Measurements from ENCODE around the gene MYO3A.
"Not testable (repeated sequence)": the region's sequence is repeated elsewhere in the genome, so short reads cannot be mapped to it uniquely, and the experiment has no call there.

MYO3A gene

GRCh38 chr10:26000971-26001370 lies 66.9 kb downstream of the MYO3A start:
- H3K4me3 ChIP-seq (ENCODE audit: low read depth, low read length), result no peak overlapping the region
- no peak for DNase-seq (ENCODE audit: low read depth)
- no peak for TF ChIP-seq CTCF (IDR thresholded peaks at IDR 0.05; ENCODE audit: control insufficient read depth, extremely low read depth, insufficient read depth)

- not testable (repeated sequence) for DNase-seq (ENCODE audit: low read depth); H3K4me3 ChIP-seq (ENCODE audit: low read depth, low read length)
Measured at GRCh38 chr10:26002466-26002865, 68.4 kb downstream of the MYO3A start.

GRCh38 chr10:26015092-26015491 lies 81.1 kb downstream of the MYO3A start:
- no peak for TF ChIP-seq CTCF (IDR thresholded peaks at IDR 0.05; ENCODE audit: control insufficient read depth, extremely low read depth, insufficient read depth)

GRCh38 chr10:26022831-26023230 lies 88.8 kb downstream of the MYO3A start:
- DNase-seq (ENCODE audit: low read depth), result no peak
- TF ChIP-seq CTCF (IDR thresholded peaks at IDR 0.05; ENCODE audit: control insufficient read depth, extremely low read depth, insufficient read depth), result no peak

More at GRCh38 chr10:26015092-26015491, 81.1 kb downstream of the MYO3A start:
- no peak for DNase-seq (ENCODE audit: low read depth)
- H3K4me3 ChIP-seq (ENCODE audit: low read depth, low read length), result no peak overlapping the region

GRCh38 chr10:26024303-26024702 lies 90.3 kb downstream of the MYO3A start:
- no peak overlapping the region for H3K4me3 ChIP-seq (ENCODE audit: low read depth, low read length)
- no peak for TF ChIP-seq CTCF (IDR thresholded peaks at IDR 0.05; ENCODE audit: control insufficient read depth, extremely low read depth, insufficient read depth)
- no peak for DNase-seq (ENCODE audit: low read depth)

More at GRCh38 chr10:26022831-26023230, 88.8 kb downstream of the MYO3A start:
- H3K4me3 ChIP-seq (ENCODE audit: low read depth, low read length), result no peak overlapping the region

- no peak for TF ChIP-seq CTCF (IDR thresholded peaks at IDR 0.05; ENCODE audit: control insufficient read depth, extremely low read depth, insufficient read depth)
- no peak for DNase-seq (ENCODE audit: low read depth)
- H3K4me3 ChIP-seq (ENCODE audit: low read depth, low read length), result no peak overlapping the region
Measured at GRCh38 chr10:26025523-26025922, 91.5 kb downstream of the MYO3A start.

- no peak for TF ChIP-seq CTCF (IDR thresholded peaks at IDR 0.05; ENCODE audit: control insufficient read depth, extremely low read depth, insufficient read depth)
- no peak for DNase-seq (ENCODE audit: low read depth)
- no peak overlapping the region for H3K4me3 ChIP-seq (ENCODE audit: low read depth, low read length)
Measured at GRCh38 chr10:26029858-26030257, 95.8 kb downstream of the MYO3A start.

Measured in LNCaP clone FGC (cell line).